SW 1271 (cell line): Measurements from ENCODE around the gene GYS2.

Experiments
- DNase-seq, 2 experiments: peaks; one replicate each; lab custom pipeline; 2025; lab: John Stamatoyannopoulos, UW

GYS2 gene

DNA sequence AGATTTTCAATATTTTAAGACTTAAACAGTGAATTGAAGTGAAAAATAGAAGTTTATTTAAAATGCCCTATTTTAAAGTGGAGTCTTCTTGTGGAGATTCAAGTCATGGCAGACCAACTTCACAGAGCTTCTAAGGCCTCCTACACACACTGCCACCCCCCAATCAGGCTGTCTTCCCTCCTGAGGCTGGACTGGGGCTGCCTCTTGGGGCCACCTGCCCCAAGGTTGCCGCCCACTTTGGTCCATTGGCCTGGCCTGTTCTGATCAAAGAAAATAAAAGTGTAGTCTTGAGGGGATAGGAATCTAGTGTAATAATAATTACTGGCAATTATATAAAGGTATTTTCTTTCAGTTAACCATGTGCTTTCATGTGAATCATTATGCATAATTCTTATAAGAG is 101.8 kb downstream of the GYS2 start:
- DNase-seq = no peak

DNA sequence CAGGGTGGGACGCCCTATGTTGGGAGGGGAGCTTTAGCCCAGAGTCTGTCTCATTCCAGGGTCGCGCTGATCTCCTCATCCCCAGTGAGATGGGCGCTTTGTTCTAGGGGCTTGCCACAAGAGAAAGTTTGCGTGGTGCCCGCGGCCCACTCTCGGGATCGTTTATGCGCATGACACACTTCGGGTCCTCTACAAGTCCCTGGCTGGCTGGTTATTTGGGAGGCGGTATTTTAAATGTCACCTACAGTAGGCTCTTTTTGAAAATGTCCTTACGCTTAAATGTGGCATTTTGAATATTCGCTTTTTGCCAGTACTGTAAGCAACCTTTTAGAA is 102.5 kb downstream of the GYS2 start:
- peak in 1 of 2 experiments; percentile 17 for DNase-seq

DNA sequence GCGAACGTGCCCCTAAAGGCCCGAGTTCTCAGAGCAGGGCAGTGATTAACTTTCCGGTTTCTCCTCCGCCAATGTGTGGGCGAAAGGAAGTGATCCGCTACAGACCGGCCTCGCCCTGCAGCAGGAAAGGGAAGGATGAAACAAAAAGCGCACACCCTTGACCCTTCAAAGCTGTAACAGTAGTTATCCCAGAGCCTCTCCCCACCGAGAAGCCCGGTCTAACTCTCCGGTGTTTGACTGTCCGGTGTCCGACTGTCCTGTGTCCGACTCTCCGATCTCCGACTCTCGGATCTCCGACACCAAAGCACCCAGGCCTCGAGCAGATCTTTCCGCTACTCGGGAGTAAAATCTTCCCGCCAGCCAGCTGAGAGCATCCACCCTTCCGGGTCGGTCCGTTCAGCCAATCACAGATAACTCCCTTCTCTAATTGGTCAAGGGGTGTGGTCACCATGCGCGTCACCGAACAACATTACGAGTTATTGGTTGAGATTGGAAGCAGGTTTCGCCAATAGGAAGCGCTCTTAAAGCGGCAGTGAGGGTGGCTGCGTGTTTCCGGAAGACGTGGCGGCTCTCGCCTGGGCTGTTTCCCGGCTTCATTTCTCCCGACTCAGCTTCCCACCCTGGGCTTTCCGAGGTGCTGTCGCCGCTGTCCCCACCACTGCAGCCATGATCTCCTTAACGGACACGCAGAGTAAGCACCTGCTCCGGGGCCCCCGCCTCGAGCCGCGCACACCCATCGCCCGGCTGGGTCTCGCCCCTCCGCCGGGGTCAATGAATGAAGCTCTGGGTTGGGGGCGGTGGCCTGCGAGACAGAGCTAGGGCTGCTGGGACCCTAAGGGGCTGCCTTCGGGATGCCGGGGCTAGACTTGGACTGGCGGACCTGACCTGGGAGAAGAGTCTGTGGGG is 103.1 kb downstream of the GYS2 start, which contains the start of the genes GOLT1B and RECQL:
TSS of gene GOLT1B (plus strand) at position 532 of the 906 bp plus-strand sequence. CDS start at position 667, 135 bp downstream.
TSS of gene RECQL (minus strand) at position 378 of the 906 bp plus-strand sequence. CDS start 2,065 bp downstream, outside the sequence.
- DNase-seq = peak; percentile 98 to 100

DNA sequence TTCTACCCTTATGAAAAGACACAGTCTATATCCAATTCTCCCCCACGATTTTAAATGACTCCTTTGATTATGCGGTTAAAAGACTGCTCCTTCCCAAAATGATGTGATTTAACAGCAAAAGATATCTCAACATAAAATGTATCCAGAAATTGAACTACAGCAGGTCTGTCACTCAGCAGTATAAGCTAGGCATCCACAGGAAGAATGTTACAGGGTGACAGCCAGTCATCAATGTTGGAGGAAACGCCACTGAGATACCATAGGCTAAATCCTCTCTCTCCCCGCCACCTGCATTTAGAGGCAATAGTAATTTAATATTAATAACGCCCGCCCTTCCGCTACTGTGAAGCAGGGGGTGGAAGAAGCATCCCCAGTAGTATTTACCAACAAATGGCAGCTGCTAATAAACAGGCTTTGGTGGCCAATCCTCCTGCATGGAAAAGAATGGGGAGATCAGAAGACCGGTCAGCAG is 103.8 kb downstream of the GYS2 start:
- DNase-seq = no peak

DNA sequence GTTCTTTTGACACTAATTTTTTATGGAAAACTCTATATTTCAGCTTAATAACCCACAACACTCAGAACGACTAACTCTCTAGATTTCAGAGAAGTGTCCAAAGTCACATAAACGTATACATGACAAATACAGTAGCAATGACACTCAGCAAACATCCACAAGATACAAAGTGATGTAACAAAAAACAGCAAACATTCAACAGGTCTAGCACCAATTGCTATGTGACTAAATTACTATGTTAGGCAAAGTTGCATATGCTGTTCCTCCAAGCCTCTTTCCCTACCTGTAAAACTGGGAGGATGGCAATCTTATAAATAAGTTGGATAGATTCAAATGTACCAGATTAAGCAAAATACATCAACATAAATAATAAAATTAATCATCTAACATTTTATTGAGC is 104.9 kb downstream of the GYS2 start:
- DNase-seq = no peak
